Measurements from ENCODE around the gene GDF10. TPM values are rescaled to one million over a fixed set of nuclear protein-coding genes. Genes with fewer than 3 reads are reported as not detected.

Gene GDF10
- polyA plus RNA-seq, 1 donor from 2014 or later: 0.66 TPM

DNA sequence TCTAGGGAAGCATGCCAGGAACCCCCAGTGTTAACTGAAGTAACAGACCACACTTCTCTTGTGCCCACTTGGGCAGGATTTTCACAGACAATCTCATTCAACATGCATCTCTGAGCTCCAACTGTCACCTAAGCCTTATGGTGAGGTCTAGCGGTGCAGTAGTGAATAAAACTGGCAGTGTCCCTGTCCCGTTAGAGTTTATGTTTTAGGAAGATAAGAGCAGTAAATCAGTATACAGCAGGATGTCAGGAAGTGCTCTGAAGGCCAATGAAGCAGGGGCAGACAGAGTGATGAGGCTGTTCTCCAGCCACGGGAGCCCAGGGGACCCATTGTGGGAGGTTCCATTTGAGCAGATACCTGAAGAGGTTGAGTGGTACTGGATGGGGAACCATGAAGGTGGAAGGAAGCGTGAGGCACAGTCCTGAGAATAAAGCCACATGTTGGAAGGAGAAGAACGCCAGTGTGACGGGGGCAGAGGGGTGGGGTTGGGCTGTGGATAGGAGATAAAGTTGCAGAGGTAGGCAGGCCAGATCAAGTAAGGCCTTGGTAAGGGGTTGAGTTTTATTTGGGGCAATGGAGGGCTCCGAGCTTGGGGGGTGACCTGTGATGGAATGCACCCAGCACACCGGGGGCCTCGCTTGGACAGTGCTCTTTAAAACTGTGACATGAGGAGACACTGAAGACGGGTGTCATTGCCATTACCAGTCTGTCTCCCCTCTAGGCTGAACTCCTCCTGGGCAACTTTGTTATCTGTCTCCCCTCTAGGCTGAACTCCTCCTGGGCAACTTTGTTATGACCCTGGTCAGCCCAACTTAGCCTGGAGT is 6.6 kb downstream of the GDF10 start:
- H3K9me3 ChIP-seq (ENCODE audit: low read length): no peaks in the 10 kb centered on the region
- H3K27ac ChIP-seq (ENCODE audit: low read length): no peak overlapping the region
- no peak for TF ChIP-seq EZH2 (IDR thresholded peaks at IDR 0.05; ENCODE audit: borderline replicate concordance, insufficient read depth, low read length, poor library complexity, severe bottlenecking)
- no peak for TF ChIP-seq REST (IDR thresholded peaks at IDR 0.05; ENCODE audit: borderline replicate concordance)
- TF ChIP-seq EP300 (conservative IDR thresholded peaks at IDR 0.05; ENCODE audit: poor library complexity, severe bottlenecking): no peak
- no peak for TF ChIP-seq SMC3 (conservative IDR thresholded peaks at IDR 0.05; ENCODE audit: poor library complexity)
- TF ChIP-seq MXI1 (conservative IDR thresholded peaks at IDR 0.05; ENCODE audit: poor library complexity, severe bottlenecking): no peak
- no peak for TF ChIP-seq POLR2AphosphoS5 (IDR thresholded peaks at IDR 0.05)
- no peak for TF ChIP-seq CTCF (IDR thresholded peaks at IDR 0.05; ENCODE audit: poor library complexity, severe bottlenecking)
- TF ChIP-seq RAD21 (conservative IDR thresholded peaks at IDR 0.05): no peak
- TF ChIP-seq TAF1 (IDR thresholded peaks at IDR 0.05; ENCODE audit: low read depth): no peak
- no peak overlapping the region for H3K9ac ChIP-seq (ENCODE audit: low read length)
- H3K79me2 ChIP-seq (replicated peaks; ENCODE audit: insufficient read depth, low read length): no peaks in the 10 kb centered on the region
- H3K9me2 ChIP-seq (ENCODE audit: insufficient read depth, low read length): no peaks in the 10 kb centered on the region
- H3F3A ChIP-seq (ENCODE audit: insufficient read depth, low read length, poor library complexity, severe bottlenecking): no peaks in the 10 kb centered on the region
- no peak overlapping the region for H3K4me2 ChIP-seq (ENCODE audit: low read length)
- no peak overlapping the region for H2AFZ ChIP-seq (ENCODE audit: low read depth, low read length)
- H3K27me3 ChIP-seq (ENCODE audit: insufficient read depth, low read depth, low read length): peaks cover 3% of the 10 kb centered on the region
- no peaks in the 10 kb centered on the region for H4K20me1 ChIP-seq (ENCODE audit: insufficient read depth)
- H3K4me3 ChIP-seq (ENCODE audit: low read length): no peak overlapping the region
- no peaks in the 10 kb centered on the region for H3K36me3 ChIP-seq (ENCODE audit: insufficient read depth, low read length)

GRCh38 chr10:47307381-47307780 is 7.4 kb downstream of the GDF10 start:
- Histone ChIP-seq H3K36me3 (ENCODE audit: insufficient read depth, low read length) (no peaks in the 10 kb centered on the region), H4K20me1 (ENCODE audit: insufficient read depth) (no peaks in the 10 kb centered on the region), H3K9me3 (ENCODE audit: low read length) (no peaks in the 10 kb centered on the region), H3K27ac (ENCODE audit: low read length) (no peak overlapping the region), H3K9me2 (ENCODE audit: insufficient read depth, low read length) (no peaks in the 10 kb centered on the region), H3K4me2 (ENCODE audit: low read length) (no peak overlapping the region), H3K79me2 (replicated peaks; ENCODE audit: insufficient read depth, low read length) (no peaks in the 10 kb centered on the region), H3K9ac (ENCODE audit: low read length) (no peak overlapping the region), H3K27me3 (ENCODE audit: insufficient read depth, low read depth, low read length) (no peaks in the 10 kb centered on the region), H2AFZ (ENCODE audit: low read depth, low read length) (no peak overlapping the region), H3F3A (ENCODE audit: insufficient read depth, low read length, poor library complexity, severe bottlenecking) (no peaks in the 10 kb centered on the region), H3K4me3 (ENCODE audit: low read length) (no peak overlapping the region)
- no peak for TF ChIP-seq CTCF (IDR thresholded peaks at IDR 0.05; ENCODE audit: poor library complexity, severe bottlenecking)
- no peak for TF ChIP-seq SMC3 (conservative IDR thresholded peaks at IDR 0.05; ENCODE audit: poor library complexity)
- TF ChIP-seq MXI1 (conservative IDR thresholded peaks at IDR 0.05; ENCODE audit: poor library complexity, severe bottlenecking): no peak
- TF ChIP-seq RAD21 (conservative IDR thresholded peaks at IDR 0.05): no peak
- no peak for TF ChIP-seq EP300 (conservative IDR thresholded peaks at IDR 0.05; ENCODE audit: poor library complexity, severe bottlenecking)
- no peak for TF ChIP-seq REST (IDR thresholded peaks at IDR 0.05; ENCODE audit: borderline replicate concordance)
- TF ChIP-seq TAF1 (IDR thresholded peaks at IDR 0.05; ENCODE audit: low read depth): no peak
- no peak for TF ChIP-seq EZH2 (IDR thresholded peaks at IDR 0.05; ENCODE audit: borderline replicate concordance, insufficient read depth, low read length, poor library complexity, severe bottlenecking)
- no peak for TF ChIP-seq POLR2AphosphoS5 (IDR thresholded peaks at IDR 0.05)

Measured in neural cell (in vitro differentiated cells).